B cell (primary cell): Measurements from ENCODE around the gene KANK3. TPM values are rescaled to one million over a fixed set of nuclear protein-coding genes. Genes with fewer than 3 reads are reported as not detected.

Experiments
- ATAC-seq: fragments of 200-7000 bp; cut with Tn5 transposase; one replicate; pipeline ENCODE4 v1.10.0; 2021; ENCODE audit warnings: low read depth, mild to moderate bottlenecking, moderate number of reproducible peaks, moderate library complexity
- CTCF ChIA-PET: fragments of 350-600 bp; sonication (Branson Sonifier 250); formaldehyde crosslinking; loops from one replicate; lab custom pipeline; 2021; ENCODE audit warnings: antibody characterized with exemption, inconsistent platforms; lab: Charles Lee
- POLR2A ChIA-PET: fragments of 350-600 bp; sonication (Branson Sonifier 250); formaldehyde crosslinking; loops from one replicate; lab custom pipeline; 2021; ENCODE audit warnings: antibody characterized with exemption; lab: Charles Lee
- DNase-seq: peaks from one replicate; pipeline ENCODE4 v3.0.0; 2013
- H2AFZ ChIP-seq: 2 replicates; pipeline ENCODE4 v1.6.1; 2012; ENCODE audit warnings: mild to moderate bottlenecking, low read depth, low read length; ENCODE audit not compliant: insufficient read depth, poor library complexity, severe bottlenecking
- H3K27ac ChIP-seq, 2 donors: 1 replicate in 1 of 2; 2 replicates in 1 of 2; pipeline ENCODE4 v1.5.1; 2012 to 2013; ENCODE audit warnings: low read length in 2 of 2, mild to moderate bottlenecking in 2 of 2, moderate library complexity in 1 of 2
- H3K27me3 ChIP-seq, 4 experiments: fragments of 200-600 bp in 1 of 4; sonication (generic) in 1 of 4; replicated peaks in 1 of 4; 1 replicate in 2 of 4; 2 replicates in 2 of 4; pipeline versions ENCODE4 v1.6.1 to v1.7.0; 2013 to 2016; ENCODE audit warnings: low read length in 3 of 4, mild to moderate bottlenecking in 2 of 4, mixed read lengths in 1 of 4, moderate library complexity in 1 of 4; ENCODE audit not compliant: insufficient read depth in 4 of 4, control insufficient read depth in 3 of 4; ENCODE audit errors: control extremely low read depth in 1 of 4
- H3K36me3 ChIP-seq, 2 experiments: replicated peaks in 1 of 2; 1 replicate in 1 of 2; 2 replicates in 1 of 2; pipeline versions ENCODE4 v1.6.1 to v1.7.1; 2013; ENCODE audit warnings: low read length in 1 of 2; ENCODE audit not compliant: insufficient read depth in 2 of 2, control insufficient read depth in 1 of 2; ENCODE audit errors: control extremely low read depth in 1 of 2, extremely low read depth in 1 of 2
- H3K4me1 ChIP-seq, 2 donors: fragments of 200-600 bp in 1 of 2; sonication (generic) in 1 of 2; 1 replicate in 1 of 2; 2 replicates in 1 of 2; pipeline versions ENCODE4 v1.5.1 to v1.6.1; 2013 to 2017; ENCODE audit warnings: low read length in 2 of 2; ENCODE audit not compliant: control insufficient read depth in 2 of 2, insufficient read depth in 2 of 2
- H3K4me2 ChIP-seq: replicated peaks from 2 replicates; pipeline ENCODE3; 2012; ENCODE audit warnings: mild to moderate bottlenecking, low read depth, low read length; ENCODE audit not compliant: poor library complexity, severe bottlenecking
- H3K4me3 ChIP-seq, 5 experiments: fragments of 200-600 bp in 1 of 5; sonication (generic) in 1 of 5; 1 replicate in 3 of 5; 2 replicates in 2 of 5; pipeline versions ENCODE4 v1.5.1 to v1.7.0; 2011 to 2016; ENCODE audit warnings: low read length in 4 of 5, mild to moderate bottlenecking in 4 of 5, low read depth in 2 of 5, control low read depth in 1 of 5, moderate library complexity in 1 of 5; ENCODE audit not compliant: insufficient read depth in 1 of 5; ENCODE audit errors: control extremely low read depth in 1 of 5, extremely low read depth in 1 of 5
- H3K79me2 ChIP-seq: fragments of 200-600 bp; sonication (generic); one replicate; pipeline ENCODE4 v1.6.0; 2016; ENCODE audit warnings: low read length; ENCODE audit not compliant: control insufficient read depth, insufficient read depth
- H3K9ac ChIP-seq: fragments of 200-600 bp; sonication (generic); 2 replicates; pipeline ENCODE4 v1.6.1; 2017; ENCODE audit warnings: mild to moderate bottlenecking, low read length, moderate library complexity
- H3K9me3 ChIP-seq, 3 donors: one replicate each; pipeline versions ENCODE4 v1.6.1 to v1.7.1; 2013; ENCODE audit warnings: low read length in 2 of 3; ENCODE audit not compliant: control insufficient read depth in 2 of 3, insufficient read depth in 1 of 3; ENCODE audit errors: control extremely low read depth in 1 of 3
- H4K20me1 ChIP-seq: 2 replicates; pipeline ENCODE4 v1.6.0; 2012; ENCODE audit warnings: mild to moderate bottlenecking, low read length; ENCODE audit not compliant: insufficient read depth, control insufficient read depth, poor library complexity, severe bottlenecking
- H3K27ac Mint-ChIP-seq: one replicate; pipeline ENCODE4 v1.8.0; 2021; ENCODE audit warnings: mixed read lengths
- H3K27me3 Mint-ChIP-seq: one replicate; pipeline ENCODE4 v1.8.0; 2021; ENCODE audit warnings: mixed read lengths
- H3K4me1 Mint-ChIP-seq: one replicate; pipeline ENCODE4 v1.8.0; 2021; ENCODE audit warnings: mixed read lengths
- H3K4me3 Mint-ChIP-seq: one replicate; pipeline ENCODE4 v1.8.0; 2021; ENCODE audit warnings: mixed read lengths
- H3K9me3 Mint-ChIP-seq: one replicate; pipeline ENCODE4 v1.8.0; 2022; ENCODE audit warnings: mixed read lengths; ENCODE audit not compliant: insufficient read depth
- EZH2 ChIP-seq: IDR thresholded peaks from 2 replicates; pipeline ENCODE4 v1.6.1; 2012; ENCODE audit warnings: borderline replicate concordance, low read depth, mild to moderate bottlenecking, moderate library complexity, low read length; ENCODE audit not compliant: insufficient read depth, poor library complexity, severe bottlenecking
- WGBS: methylation state at CpG from one replicate; pipeline ENCODE4 v1.1.5; 2013; ENCODE audit warnings: missing lambda C conversion rate; ENCODE audit not compliant: insufficient coverage; 5-methylcytosine and 5-hydroxymethylcytosine counted together
- intact Hi-C: fragments of 100-400 bp; cut with micrococcal nuclease; formaldehyde crosslinking; loops from one replicate; pipeline ENCODE4 v1.10.0; 2022
- polyA plus RNA-seq: library from polyadenylated mRNA; depleted of rRNA; stranded (reverse); fragments of >200 nt; gene quantifications from 2 replicates; pipeline ENCODE4 v1.2.3, GENCODE V29; 2012
- total RNA-seq, 2 donors: library from RNA; stranded (reverse); fragments of 120-200 nt in 1 of 2; gene quantifications; 1 replicate in 1 of 2; 2 replicates in 1 of 2; pipeline versions ENCODE4 v1.2.3 to v1.2.4, GENCODE V29; 2013 to 2022
- TF ChIP-seq, protein P1 (sequence below): fragments of 200-600 bp; IDR thresholded peaks from one replicate; pipeline ENCODE4 v1.8.0; 2022; ENCODE audit warnings: antibody characterized with exemption, mild to moderate bottlenecking

KANK3 gene
- total and polyA plus RNA-seq, 2 donors (not counting 1 experiment from before 2014, with no cell fraction given) = 0.27 to 0.34 TPM

DNA sequence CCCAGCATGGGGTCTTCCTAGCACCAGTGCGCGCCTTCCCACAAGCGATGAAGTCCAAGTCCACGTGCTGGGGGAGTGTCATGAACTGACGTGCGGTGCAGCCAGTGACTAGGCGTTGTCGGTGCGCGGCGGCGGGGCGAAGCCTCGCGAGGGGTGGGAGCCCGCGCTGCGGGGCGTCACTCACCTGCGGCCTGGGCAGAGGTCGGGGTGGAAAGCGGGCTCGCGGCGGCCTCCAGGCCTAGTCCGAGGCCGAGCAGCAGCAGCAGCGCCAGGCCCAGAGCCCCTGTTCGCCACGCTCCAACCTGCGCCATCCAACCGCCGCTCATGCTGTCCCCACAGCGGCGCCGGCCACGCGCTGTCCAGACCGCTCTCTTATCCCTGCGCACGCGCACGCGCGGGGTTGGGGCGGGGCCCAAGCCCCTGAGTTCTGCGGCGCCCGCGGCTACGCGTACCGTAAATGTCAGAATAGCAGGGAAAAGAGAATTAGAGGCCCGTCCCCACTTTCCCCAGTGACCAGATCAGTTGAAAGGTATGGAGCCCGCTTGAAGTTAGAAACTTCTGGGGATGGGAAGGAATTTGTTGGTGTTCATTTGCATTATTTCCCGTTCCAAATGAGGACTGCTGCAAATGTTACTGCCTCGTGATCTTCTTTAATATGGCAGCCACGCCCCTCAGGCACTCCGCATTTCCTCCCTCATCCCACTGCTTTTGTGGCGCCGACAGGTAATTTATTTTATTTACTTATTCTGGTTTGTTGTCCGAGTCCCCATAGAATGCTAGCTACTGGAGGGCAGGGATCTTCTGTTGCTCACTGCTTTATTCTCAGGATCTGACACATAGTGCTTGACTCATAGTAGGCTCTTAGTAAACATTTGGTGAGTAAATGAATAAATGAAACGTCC lies 34.8 kb downstream of the KANK3 start, which contains the start of gene CD320:
CD320 (minus strand) TSS at position 394 of the 902 bp plus-strand sequence; CDS start at position 326, 68 bp downstream.
- Mint-ChIP-seq H3K9me3 (no peaks in the 10 kb centered on the region), H3K27ac (peak within 1 kb of the TSS; percentile 87), H3K4me3 (peak within 1 kb of the TSS; percentile 93), H3K27me3 (no peaks in the 10 kb centered on the region), H3K4me1 (peaks cover 24% of the 10 kb centered on the region)
- 2% methylated on average over 54 of the region's 63 CpGs for WGBS
- Histone ChIP-seq H4K20me1 (peaks cover 6% of the 10 kb centered on the region), H3K9ac (peak within 1 kb of the TSS; percentile 67), H3K9me3 (no peaks in the 10 kb centered on the region), H3K36me3 (peaks cover 0 to 12% of the 10 kb centered on the region in 2 experiments), H3K4me2 (peak within 1 kb of the TSS; percentile 86), H2AFZ (peak within 1 kb of the TSS; percentile 74), H3K4me3 (peak within 1 kb of the TSS; percentile 44 to 68 (median 66)), H3K27me3 (no peaks in the 10 kb centered on the region), H3K79me2 (peaks cover 17% of the 10 kb centered on the region), H3K27ac (peak within 1 kb of the TSS in 1 of 2 donors; percentile 49), H3K4me1 (peaks cover 7 to 18% of the 10 kb centered on the region in 2 donors)
- peak; percentile 91 for ATAC-seq
- DNase-seq = peak; percentile 94
- intact Hi-C loops = loop anchor here (1.0 to 10.0 kb wide), 3 partner anchors 13 to 1113 kb away; partner anchors contain the start of genes NDUFA7, RAB11B and RPS28
- ChIA-PET CTCF (no interaction called here), POLR2A (no interaction called here)
- no peak for TF ChIP-seq EZH2
- TF ChIP-seq, protein P1, sequence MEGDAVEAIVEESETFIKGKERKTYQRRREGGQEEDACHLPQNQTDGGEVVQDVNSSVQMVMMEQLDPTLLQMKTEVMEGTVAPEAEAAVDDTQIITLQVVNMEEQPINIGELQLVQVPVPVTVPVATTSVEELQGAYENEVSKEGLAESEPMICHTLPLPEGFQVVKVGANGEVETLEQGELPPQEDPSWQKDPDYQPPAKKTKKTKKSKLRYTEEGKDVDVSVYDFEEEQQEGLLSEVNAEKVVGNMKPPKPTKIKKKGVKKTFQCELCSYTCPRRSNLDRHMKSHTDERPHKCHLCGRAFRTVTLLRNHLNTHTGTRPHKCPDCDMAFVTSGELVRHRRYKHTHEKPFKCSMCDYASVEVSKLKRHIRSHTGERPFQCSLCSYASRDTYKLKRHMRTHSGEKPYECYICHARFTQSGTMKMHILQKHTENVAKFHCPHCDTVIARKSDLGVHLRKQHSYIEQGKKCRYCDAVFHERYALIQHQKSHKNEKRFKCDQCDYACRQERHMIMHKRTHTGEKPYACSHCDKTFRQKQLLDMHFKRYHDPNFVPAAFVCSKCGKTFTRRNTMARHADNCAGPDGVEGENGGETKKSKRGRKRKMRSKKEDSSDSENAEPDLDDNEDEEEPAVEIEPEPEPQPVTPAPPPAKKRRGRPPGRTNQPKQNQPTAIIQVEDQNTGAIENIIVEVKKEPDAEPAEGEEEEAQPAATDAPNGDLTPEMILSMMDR = no peak
